Stimulated activated CD4-positive, alpha-beta T cell treated with anti-CD3 and anti-CD28 coated beads, Interleukin-4, amount 100 ng/mL, for 4 hours (primary cell): Measurements from ENCODE around the gene NXPH4.
A peak's percentile ranks its signal among the peaks of the same experiment; 100 is the strongest.

Experiments
- DNase-seq, 2 experiments: peaks; one replicate each; pipeline ENCODE4 v3.0.0-alpha.2; 2020

NXPH4 gene

GRCh38 chr12:57204454-57204853, 12.1 kb upstream of the NXPH4 start:
- no peak for DNase-seq

GRCh38 chr12:57205186-57205585, 11.4 kb upstream of the NXPH4 start:
- no peak for DNase-seq

GRCh38 chr12:57205931-57206330, 10.7 kb upstream of the NXPH4 start:
- DNase-seq, result no peak

- DNase-seq, result no peak
These were observed 8.6 kb upstream of the NXPH4 start for GRCh38 chr12:57207731-57208630.

GRCh38 chr12:57208631-57209282, 7.8 kb upstream of the NXPH4 start:
- DNase-seq, result no peak

- DNase-seq, result no peak
These were observed 6.7 kb upstream of the NXPH4 start for GRCh38 chr12:57209916-57210315.

GRCh38 chr12:57210461-57210860, 6.1 kb upstream of the NXPH4 start:
- no peak for DNase-seq

- no peak for DNase-seq
These were observed 5.5 kb upstream of the NXPH4 start for GRCh38 chr12:57210926-57211692.

- DNase-seq, result no peak
These were observed 4.5 kb upstream of the NXPH4 start for GRCh38 chr12:57211791-57212700.

GRCh38 chr12:57212701-57213057, 3.9 kb upstream of the NXPH4 start:
- DNase-seq, result no peak

- DNase-seq, result peak; percentile 77 to 79
These were observed 3.4 kb upstream of the NXPH4 start for GRCh38 chr12:57213058-57213715.

GRCh38 chr12:57213763-57214397, 2.7 kb upstream of the NXPH4 start:
- DNase-seq, result no peak

- peak; percentile 66 to 68 for DNase-seq
These were observed 2.2 kb upstream of the NXPH4 start for GRCh38 chr12:57214398-57214781.

- no peak for DNase-seq
These were observed 1.5 kb upstream of the NXPH4 start for GRCh38 chr12:57215065-57215464.

GRCh38 chr12:57215668-57216013, 953 bp upstream of the NXPH4 start:
- no peak for DNase-seq

- no peak for DNase-seq
These were observed 606 bp downstream of the NXPH4 start for GRCh38 chr12:57216921-57217879.

GRCh38 chr12:57218030-57218853, 1.6 kb downstream of the NXPH4 start:
- DNase-seq, result no peak

- DNase-seq, result no peak
These were observed 2.8 kb downstream of the NXPH4 start for GRCh38 chr12:57219205-57219992.
